GF-D8 (cell line): ENCODE results near the gene DHCR24.

Experiments used
- DNase-seq: peaks from one replicate; lab custom pipeline; 2025; lab: John Stamatoyannopoulos, UW

Gene DHCR24

DNA sequence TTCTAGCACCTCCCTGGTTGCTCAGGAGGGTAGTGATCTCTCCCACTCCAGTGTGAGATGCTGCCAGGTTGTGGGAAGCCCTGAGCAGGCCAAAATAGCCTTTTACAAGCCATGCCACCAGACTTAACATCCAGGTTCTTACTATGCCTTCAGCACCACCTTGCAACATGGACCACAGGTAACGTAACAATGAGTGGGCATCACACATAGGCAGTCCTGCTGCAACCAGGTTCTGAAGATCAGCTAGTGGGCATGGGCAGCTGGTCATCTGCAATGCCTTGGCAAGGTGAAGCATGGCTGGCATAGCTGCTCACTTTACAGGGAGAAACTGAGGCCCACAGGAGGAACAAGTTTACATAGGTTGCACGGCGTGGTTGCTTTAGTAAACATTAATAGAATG is 40.7 kb downstream of the DHCR24 start:
- no peak for DNase-seq

DNA sequence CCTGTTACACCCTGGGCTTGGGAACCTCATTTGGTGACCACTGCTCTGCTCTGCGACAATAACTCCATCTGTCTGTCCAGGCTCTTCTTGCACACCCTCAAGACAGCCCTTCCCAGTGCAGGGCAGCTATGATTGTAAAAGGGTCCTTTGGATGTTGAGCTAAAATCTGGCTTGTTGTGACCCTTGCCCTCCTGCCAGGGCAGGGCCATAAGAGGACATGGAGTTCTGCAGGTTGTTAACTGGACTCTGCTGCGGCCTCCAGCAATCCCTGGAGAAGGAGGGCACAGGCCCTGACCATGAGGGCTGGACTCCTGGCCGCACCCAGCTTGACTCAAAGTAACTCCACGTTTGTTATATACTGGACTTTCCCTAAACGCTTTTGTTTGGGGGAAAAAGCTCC is 41.2 kb downstream of the DHCR24 start:
- DNase-seq = no peak

DNA sequence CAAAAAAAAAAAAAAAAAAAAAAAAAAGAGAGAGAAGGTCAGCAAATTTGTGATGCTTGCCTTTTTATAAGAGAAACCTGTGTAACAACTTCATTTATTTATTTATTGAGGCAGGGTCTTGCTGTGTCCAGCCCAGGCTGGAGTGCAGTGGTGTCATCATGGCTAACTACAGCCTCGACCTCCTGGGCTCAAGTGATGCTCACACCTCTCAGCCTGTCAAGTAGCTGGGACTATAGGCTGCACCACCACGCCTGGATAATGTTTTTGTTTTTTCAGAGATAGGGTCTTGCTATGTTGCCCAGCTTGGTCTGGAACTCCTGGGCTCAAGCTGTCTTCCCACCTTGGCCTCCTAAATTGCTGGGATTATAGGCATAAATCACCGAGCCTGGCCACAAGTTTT is 42.4 kb downstream of the DHCR24 start:
- no peak for DNase-seq

DNA sequence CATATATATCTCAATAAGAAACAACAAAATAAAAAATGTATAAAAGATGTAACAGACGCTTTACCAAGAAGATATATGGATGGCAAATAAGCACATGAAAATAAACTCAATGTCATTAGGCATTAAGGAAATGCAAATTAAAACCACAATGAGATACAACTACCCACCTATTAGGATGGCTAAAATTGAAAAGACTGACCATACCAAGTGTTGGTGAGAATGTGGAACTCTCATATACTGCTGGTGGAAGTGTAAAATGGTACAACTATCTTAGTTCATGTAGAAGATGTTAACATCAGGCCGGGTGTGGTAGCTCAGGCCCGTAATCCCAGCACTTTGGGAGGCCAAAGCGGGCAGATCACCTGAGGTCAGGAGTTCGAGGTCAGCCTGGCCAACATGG is 43.5 kb downstream of the DHCR24 start:
- no peak for DNase-seq

DNA sequence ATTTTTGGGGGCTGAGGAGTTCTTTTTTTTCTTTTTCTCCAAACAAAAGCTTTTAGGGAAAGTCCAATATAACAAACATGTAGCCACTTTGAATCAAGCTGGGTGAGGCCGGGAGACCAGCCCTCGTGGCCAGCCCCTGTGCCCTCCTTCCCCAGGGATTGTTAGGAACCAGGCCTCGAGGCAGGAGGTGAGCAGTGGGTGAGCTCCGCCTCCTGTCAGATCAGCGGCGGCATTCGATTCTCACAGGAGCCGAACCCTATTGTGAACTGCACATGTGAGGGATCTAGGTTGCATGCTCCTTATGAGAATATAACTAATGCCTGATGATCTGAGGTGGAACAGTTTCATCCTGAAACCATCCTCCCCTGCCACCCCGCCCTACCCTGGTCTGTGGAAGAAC is 44.0 kb downstream of the DHCR24 start:
- no peak for DNase-seq

DNA sequence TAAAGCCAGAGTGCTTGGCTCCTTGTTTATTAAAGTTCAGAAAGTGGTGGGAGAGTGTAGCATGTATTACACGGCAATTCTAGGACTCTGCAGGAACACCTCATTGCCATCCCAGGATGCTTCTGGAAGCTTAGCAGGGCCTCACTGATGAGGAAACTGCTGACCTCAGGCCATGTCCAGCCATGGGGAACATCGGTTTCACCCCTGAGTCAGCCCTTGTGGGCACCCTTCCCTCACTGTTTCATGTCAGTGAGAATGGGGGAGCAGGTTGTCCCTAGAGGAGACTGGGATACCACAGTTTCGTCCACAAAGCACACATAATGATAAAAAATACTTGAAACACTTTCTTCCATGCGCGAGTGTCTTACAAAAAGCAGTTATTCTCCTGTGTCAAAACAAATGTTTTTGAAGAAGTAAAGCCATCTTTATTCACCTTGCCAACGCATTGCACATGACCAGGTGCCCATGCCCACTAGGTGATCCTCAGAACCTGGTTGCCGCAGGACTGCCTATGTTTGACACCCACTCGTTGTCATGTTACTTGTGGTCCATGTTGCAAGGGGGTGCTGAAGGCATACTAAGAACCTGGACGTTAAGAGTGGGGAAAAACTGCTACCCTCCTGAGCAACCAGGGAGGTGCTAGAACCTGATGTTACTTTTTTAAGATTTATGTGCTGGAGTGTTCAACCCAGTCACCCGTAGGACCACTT is 44.6 kb downstream of the DHCR24 start:
- DNase-seq = no peak

DNA sequence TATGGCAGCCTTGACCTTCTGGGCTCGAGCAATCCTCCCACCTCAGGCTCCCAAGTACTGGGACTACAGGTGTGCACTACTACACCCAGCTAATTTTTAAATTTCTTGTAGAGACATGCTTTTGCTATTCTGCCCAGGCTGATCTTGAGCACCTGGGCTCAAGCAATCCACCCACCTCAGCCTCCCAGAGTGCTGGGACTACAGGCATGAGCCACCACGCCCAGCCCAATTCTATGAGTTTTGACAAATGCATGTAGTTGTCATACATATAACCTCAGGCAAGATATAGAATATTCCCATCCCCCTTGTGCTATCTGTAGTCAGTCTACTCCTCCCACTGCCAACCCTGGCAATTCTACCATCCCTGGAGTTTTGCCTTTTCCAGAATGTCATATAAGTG is 47.2 kb downstream of the DHCR24 start:
- no peak for DNase-seq

DNA sequence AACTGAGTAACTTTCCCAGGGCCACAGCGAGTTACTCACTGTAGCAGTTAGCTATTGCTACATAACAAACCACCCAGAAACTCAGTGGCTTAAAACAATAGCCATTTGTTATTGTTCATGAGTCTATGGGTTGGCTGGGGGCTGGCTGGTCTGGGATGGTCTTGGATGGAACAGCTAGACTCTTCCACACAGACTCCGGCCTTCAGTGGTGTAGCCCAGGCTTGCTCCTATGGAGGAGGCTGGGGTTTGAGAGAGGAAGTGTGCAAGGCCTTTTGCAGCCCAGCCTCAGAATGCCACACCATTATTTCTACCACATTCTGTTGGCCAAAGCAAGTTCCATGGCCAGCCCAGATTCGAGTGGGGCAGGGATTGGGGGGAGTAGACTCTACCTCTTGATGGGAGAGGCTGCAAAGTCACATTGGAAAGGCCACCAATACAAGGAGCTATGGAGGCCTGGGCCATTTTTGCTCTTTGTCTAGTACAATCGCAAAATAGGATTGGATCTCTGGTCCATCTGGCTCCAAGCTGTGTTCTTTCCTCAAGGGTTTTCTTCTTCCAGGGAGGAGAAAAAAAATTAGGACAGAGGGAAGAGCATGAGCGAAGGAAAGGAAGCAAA is 48.3 kb downstream of the DHCR24 start:
- DNase-seq = no peak

DNA sequence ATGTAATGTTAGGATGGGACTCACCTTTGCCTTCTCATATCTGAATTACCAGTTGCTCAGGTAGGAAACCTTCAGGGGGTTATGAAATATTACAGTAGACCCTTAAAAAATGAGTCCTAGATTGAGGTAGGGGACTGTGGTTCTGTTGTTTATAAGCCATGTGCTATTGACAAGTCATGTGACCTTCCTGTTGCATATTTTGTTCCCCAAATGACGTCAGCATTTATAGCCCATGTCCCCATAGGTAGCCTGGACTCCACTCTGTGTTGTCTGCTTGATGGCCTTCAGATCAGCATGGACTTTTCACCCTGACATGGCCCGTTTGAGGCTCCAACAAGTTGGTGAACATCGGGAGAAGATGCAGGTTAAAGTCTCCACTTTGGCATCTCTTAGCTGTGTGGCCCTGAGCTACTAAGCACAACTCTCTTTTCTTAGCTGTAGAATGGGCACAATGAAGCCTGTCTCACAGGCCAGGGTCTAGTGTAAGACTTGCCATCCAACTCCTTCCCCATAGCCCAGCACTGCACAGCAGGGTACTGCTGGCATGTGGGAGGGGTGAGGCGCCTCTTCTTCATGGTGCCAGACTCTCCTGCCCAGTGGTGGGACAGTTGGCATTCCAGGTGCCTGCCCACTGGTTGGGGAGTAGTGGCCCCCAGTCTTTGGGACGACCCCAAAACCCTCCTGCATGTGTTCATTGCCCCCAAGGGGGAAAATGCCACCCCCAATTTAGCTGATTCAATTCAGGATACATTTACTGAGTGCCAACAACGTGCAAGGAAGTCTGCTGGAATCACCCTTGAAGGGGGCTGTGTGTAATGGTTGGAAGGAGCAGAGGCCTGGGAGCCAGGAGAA is 49.8 kb downstream of the DHCR24 start:
- no peak for DNase-seq

DNA sequence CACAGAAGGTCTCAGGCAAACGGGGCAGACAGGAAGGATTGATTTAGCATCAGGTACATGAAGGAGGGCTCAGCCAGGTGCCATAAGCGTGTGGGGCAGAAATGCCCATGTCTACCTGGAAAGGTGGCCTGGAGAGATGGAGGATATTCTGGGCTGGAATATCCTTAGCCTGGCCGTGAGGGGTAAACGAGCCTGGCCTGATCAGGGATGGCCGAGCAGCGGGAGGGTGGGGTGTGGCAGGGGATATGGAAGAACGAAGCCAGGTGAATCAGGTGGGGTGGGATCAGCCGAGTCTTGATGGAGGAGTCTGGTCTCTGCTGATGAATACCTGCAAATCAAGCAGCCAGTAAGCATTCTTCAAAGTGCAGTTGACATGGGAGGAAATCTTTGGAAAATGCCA is 50.4 kb downstream of the DHCR24 start:
- DNase-seq = no peak

DNA sequence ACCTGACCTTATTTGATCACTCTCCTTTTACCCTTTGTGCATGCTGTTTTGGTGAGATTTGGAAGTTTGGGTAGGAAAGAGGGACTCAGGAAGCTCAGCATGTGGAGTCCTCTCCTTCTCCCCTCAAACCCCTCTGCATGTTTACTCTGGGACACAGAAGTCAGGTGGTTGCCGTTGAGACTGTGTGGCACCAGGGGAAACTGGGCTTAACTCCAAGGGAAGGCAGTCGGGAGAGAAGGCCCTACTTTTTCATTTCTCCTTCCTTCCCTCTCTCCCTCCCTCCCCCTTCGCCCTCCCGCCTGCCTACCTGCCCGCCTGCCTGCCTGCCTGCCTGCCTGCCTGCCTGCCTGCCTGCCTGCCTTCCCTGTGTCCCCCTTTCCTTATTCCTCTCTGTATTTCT is 51.0 kb downstream of the DHCR24 start:
- no peak for DNase-seq

DNA sequence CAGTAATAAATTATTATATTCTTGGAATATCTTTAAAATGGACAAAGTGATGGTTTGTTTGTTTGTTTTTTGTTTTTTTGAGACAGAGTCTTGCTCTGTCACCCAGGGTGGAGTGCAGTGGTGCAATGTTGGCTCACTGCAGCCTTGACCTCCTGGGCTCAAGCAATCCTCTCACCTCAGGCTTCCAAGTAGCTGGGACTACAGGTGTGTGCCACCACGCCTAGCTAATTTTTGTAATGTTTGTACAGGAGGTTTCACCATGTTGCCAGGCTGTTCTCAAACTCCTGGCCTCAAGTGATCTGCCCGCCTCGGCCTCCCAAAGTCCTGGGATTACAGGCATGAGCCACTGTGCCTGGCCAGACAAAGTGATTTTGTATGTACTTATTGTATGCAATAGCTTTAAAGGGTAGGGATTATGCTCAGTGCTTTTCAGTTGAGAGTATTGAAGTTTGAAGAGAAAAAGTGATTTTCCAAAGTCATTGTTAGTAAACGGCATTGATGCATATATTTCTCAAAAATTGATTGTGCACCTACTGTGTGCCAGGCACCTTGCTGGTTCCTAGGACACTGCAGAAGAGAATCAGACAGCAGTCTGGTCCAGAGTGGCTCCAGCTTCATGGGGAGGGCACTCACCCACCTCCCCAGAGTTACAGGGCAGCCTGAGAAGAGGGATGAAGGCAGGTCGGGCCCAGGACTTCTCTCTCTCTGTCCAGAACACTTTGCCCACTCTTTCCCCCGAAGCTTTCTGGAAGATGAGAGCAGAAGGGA is 51.7 kb downstream of the DHCR24 start:
- DNase-seq = no peak

DNA sequence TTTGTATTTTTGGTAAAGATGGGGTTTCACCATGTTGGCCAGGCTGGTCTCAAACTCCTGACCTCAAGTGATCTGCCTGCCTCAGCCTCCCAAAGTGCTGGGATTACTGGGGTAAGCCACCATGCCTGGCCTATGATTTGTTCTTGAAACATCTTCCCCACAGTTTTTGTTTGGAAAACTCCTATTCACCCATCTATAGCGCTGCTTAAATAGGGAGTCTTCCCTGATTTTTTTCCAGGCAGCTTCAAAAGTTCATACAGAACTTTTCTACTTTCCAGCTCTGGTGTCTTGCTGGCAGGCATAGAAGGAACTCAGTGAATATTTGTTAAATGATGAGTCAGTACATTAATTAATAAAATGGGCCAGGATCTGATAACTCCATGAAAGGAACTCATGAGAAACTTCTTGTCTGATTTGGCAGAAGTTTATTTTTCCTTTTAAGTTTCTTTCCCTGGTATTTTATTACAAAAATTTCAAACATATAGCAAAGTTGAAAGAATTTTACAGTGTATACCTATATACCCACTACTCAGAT is 52.9 kb downstream of the DHCR24 start:
- no peak for DNase-seq

DNA sequence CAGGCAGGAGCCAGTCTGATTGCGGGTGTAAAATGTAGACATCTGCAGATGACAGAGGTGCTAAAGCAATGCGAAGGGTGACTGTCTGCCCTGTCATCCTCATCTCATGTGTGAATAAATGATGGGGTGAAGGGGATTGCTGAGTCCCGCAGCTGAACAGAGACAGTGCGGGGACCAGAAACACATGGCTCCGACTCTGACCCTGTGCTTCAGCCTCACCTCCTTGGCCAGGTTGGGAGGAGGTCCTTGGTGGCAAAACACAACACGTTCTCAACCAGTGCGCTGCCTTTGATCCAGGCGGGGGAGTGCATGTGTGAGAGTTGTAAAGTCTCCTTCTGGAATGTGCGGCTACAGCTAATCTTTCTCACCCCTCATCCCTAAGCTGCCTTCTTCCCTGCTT is 53.9 kb downstream of the DHCR24 start:
- DNase-seq = no peak

DNA sequence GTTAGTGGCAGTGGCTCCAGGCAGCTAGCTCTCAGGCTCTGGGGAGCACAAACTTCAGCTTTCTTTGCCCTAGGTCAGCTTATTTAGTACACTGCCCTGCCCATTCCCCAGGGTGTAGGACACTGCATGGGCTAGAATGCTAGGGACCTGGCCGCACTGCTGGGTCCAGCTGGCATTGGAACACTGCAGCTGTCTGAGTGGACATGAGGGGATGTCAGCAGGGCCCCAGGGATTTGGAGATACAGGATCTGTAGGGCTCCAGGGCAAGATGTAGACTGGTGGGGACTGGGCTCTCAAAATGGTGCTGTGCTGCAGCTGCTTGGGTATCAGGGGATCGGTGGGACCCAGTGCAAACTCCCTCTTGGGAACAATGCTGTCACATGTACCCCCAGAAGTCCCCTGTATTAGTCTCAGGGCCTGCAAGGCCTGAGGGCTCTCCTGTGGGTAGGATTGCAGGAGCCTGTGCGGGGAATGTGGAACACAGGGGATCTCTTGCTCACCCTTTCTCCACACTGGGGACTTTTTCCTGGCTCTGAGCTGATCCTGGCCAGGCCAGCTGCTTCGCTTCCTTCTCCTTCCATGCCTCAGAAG is 60.7 kb downstream of the DHCR24 start:
- DNase-seq = no peak

DNA sequence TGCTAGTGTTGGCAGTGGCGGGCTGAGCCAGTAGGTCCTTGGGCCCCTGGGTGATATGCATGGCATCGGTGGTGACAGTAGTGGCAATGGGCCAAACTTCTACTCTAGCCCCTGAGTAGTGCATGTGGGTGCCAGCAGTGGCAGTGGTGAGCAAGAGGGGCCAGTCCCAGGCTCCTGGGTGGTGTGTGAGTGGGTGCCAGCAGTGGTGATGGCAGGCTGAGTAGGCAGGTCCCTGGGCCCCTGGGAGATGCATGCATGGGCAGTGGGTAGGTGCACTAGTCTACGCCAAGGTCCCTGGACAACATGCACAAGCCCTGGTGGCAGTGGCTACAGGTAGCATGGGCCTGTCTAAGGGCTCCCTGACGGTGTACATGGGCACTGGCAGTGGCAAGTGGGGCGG is 61.3 kb downstream of the DHCR24 start:
- DNase-seq = no peak

DNA sequence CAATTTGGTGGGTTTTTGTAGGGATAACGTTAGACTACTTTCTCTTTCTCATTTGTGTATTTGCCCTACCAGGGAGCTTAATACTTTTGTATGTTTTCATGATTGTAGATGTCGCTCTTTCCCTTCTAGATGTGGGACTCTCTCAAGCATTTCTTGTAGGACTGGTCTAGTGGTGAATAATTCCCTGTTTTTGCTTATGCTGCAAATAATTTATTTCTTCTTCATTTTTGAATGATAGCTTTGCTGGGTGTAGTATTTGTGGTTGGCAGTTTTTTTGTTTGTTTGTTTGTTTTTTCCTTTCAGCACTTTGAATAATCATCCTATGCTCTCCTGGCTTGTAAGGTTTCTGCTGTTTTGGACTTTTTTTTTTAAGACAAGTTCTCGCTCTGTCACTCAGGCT is 63.3 kb downstream of the DHCR24 start:
- no peak for DNase-seq

DNA sequence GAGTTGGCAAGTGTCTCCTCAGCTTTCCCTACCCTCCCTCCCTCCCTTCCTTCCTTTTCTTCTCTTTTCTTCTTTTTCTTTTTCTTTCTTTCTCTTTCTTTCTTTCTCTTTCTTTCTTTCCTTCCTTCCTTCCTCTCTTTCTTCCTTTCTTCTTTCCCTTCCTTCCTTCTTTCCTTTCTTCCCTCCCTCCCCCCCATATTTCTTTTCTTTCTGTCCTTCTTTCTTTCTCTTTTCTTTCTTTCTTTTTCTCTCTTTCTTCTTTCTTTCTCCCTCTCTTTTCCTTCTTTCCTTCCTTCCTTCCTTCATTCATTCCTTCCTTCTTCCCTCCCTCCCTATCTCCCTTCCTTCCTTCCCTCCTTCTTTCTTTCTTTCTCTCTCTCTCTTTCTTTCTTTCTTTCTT is 67.3 kb downstream of the DHCR24 start:
- no peak for DNase-seq

DNA sequence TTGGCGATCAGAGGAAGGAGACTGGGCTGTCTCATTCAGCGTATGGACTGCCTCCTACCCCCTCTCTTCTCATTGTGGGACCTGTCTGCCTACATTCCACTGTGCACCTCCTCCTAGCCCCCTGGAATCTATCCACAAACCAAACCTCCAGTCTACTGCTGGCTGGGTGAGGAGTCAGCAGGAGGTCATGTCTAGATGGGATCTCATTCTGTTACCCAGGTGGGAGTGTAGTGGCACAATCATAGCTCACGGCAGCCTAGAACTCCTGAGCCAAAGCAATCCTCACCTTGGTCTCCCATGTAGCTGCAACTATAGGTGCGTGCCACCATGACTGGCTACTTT is 67.8 kb downstream of the DHCR24 start:
- DNase-seq = no peak

DNA sequence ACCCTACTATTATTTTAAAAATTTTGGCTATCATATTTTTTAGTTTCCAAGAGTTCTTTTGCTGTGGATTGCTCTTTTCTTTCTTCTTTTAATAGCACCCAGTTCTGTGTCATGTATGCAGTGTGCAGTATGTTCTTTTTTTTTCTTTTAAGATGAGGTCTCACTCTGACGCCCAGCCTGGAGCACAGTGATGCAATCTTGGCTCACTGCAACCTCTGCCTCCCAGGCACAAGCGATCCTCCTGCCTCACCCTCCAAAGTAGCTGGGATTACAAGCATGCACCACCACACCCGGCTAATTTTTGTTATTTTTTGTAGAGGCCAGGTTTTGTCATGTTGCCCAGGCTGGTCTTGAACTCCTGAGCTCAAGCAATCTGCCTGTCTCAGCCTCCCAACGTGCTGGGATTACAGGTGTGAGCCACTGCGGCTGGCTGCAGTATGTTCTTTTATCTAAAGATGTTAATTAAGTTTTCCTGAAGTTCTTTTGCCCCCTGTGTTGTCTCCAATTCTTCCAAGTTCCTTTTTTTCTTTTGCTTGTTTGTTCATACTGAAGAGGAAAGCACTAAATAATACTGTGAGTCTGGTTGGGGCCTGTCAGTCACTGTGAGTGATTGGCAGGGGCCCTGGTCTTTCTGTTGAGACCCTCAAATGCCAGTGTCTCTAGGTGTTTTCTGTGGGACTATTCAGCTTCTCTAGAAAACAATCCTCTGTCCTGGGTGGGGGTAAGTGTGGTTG is 68.4 kb downstream of the DHCR24 start:
- no peak for DNase-seq

DNA sequence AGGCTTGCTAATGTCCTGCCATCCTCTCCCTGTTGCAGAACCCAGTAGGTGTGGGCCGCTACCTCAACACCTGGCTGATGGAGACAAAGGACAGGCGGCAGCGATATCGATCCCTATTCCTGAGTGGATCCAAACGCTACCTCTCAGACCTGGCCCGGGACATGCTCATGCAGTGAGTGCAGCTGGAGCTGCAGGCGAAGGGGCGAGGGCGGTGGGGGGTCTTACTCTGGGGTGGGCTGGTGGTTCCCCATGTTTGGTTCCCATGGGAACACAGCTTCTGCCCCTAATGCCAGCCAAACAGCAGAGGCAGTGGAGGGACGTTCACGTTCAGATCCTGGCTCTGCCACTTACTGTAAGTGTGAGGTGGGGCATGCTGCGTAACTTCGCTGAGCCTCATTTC is 70.0 kb downstream of the DHCR24 start:
- no peak for DNase-seq
